ENCODE measurements around the gene SLC35E2B.
"Not testable (repeated sequence)": the region's sequence is repeated elsewhere in the genome, so short reads cannot be mapped to it uniquely, and the experiment has no call there.

SLC35E2B gene

DNA sequence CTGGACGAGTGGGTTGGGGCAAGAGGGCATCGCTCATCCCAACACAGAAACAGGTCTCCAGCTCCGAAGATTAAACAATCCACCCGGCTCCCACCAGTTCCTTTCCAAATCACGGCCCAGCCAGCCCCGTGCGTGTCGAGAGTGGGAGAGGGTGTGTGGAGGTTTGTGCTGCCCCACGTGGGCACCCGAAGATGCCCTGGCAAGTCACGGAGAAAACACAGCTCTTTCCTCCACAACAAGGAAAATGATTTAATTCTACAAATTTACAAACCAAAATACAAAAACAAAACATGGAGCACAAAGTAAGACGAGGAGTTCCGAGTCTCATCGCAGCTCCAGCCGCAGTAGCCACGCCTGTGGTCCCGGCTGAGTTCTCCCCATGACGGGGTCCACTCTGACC lies 9.9 kb upstream of the SLC35E2B start:
- DNase-seq, result not testable (repeated sequence)

DNA sequence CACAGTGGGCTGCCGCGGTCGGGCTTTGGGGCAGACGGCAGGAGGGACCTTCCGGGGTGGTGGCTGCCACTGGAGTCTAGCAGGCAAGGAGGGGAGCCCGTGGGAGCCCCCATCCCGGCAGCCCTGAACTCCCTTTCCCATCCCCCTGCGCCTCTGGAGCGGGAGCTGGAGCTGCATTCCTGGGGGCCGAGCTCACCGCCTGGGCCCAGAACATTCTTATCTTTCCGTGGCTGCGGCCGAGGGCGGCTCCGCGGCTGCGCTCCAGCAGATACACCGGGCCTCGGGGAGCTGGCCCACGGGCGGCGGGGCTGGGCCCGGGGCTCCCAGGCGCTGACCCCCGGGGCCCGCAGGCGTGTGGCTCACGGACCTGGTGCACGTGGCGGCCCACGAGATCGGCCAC lies 8.0 kb upstream of the SLC35E2B start:
- DNase-seq, result not testable (repeated sequence)

DNA sequence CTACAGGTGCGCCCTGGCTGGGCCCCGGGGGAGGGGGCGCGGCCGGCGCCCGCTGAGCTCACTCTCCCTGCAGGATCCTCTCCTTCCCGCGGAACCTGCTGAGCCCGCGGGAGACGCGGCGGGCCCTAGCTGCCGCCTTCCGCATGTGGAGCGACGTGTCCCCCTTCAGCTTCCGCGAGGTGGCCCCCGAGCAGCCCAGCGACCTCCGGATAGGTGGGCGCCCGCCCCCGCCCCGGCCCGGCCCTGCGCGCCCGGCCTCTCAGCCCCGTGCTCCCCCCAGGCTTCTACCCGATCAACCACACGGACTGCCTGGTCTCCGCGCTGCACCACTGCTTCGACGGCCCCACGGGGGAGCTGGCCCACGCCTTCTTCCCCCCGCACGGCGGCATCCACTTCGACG lies 7.5 kb upstream of the SLC35E2B start:
- DNase-seq, result not testable (repeated sequence)

GRCh38 chr1:1699061-1699460 lies 6.5 kb upstream of the SLC35E2B start:
- DNase-seq, result not testable (repeated sequence)

- not testable (repeated sequence) for DNase-seq
Measured at GRCh38 chr1:1697358-1698183, 5.0 kb upstream of the SLC35E2B start.

DNA sequence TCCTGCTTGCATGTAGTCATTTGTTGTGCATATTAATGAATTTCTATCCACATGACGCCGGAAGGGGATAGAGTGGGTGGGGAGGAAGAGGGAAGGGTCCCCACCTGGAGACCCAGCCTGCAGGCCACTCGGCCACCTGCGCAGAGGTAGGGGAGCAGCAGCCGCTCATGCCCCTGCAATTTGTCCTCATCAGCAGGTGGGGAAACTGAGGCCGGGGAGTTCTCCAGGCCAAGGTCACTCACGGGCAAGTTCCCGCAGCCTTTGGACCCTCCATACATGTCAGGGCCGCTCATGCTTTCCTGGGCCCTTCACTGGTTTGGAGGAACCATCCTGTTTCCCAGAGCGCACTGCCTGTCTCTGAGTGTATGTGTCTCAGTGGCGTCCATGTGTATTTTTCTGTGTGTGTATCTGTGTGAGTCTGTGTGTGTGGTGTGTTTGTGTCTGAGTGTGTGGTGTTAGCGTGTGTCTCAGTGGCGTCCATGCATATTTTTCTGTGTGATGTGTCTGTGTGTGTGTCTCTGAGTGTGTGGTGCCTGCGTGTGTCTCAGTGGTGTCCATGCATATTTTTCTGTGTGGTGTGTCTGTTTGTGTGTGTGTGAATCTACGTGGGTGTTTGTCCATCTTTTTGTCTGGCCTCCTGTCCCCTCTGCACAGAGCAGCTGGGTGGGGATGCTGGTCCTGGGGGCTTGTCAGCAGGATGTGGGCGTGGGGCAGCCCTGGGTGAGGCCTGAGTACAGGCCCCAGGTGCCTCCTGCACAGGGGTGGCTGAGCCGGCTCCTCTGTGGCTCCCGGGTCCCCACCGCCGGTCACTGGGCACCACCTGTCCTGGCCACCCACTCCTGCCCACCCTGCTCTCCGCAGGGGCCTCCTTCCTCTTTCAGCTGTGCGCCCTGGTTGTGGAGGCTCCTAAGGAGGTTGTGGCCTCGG lies 4.1 kb upstream of the SLC35E2B start:
- DNase-seq, result not testable (repeated sequence)

- DNase-seq, result not testable (repeated sequence)
Measured at GRCh38 chr1:1692324-1692713, 276 bp downstream of the SLC35E2B start.

DNA sequence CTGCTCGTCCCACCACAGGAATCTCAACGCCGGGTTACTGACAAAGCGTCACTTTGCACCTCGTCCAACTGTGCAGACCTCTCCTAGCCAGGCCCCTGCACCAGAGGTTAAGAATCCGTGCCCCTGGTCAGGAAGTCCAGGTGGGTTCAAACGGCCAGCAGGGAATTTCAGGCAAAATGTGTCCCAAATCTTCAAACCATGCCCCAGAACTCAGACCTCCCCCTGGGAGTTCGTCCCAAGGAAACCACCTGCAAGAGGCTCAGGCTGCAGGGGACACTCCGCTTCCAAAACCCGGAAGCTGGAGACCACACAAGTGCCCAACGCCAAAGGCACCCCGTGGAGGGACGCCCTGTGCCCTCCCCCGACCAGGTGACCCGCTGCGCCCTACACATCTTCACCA lies 1.2 kb downstream of the SLC35E2B start:
- not testable (repeated sequence) for DNase-seq

GRCh38 chr1:1689526-1689925 lies 3.1 kb downstream of the SLC35E2B start:
- not testable (repeated sequence) for DNase-seq

DNA sequence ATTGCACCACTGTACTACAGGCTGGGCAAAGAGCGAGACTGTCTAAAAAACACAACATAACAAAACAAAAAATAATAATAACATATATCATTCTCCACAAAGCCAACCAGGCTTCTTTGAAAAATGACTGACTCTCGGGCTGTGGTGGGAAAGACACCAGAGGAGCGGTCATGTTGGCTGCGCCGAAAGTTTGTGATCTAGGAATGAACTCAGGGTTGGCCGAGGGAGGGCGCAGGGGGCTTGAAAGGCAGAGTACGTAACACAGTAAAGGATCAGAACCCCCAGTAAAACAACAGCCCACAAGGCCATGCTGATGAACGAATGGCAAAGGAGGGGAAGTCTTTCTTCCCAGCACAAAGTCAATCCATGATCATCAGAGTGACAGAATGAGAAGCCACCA lies 4.7 kb downstream of the SLC35E2B start:
- DNase-seq, result no peak

- DNase-seq, result no peak
Measured at GRCh38 chr1:1684031-1684681, 8.4 kb downstream of the SLC35E2B start.

- DNase-seq, result no peak
Measured at GRCh38 chr1:1683104-1683905, 9.3 kb downstream of the SLC35E2B start.

DNA sequence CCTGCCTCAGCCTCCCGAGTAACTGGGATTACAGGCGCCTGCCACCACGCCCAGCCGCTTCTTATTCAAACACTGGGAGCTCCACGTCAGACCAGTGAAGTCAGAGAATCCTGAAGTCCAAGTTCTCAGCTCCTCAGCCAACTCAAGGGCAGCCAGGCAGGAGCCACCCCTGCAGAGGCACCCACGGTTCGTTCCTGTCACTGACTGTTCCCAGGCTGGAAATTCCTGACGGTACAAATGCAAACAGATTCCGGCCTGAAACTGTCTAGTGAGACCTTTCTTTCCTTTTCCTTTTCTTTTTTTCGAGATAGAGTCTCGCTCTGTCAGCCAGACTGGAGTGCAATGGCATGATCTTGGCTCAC lies 11.7 kb downstream of the SLC35E2B start:
- no peak for DNase-seq

DNA sequence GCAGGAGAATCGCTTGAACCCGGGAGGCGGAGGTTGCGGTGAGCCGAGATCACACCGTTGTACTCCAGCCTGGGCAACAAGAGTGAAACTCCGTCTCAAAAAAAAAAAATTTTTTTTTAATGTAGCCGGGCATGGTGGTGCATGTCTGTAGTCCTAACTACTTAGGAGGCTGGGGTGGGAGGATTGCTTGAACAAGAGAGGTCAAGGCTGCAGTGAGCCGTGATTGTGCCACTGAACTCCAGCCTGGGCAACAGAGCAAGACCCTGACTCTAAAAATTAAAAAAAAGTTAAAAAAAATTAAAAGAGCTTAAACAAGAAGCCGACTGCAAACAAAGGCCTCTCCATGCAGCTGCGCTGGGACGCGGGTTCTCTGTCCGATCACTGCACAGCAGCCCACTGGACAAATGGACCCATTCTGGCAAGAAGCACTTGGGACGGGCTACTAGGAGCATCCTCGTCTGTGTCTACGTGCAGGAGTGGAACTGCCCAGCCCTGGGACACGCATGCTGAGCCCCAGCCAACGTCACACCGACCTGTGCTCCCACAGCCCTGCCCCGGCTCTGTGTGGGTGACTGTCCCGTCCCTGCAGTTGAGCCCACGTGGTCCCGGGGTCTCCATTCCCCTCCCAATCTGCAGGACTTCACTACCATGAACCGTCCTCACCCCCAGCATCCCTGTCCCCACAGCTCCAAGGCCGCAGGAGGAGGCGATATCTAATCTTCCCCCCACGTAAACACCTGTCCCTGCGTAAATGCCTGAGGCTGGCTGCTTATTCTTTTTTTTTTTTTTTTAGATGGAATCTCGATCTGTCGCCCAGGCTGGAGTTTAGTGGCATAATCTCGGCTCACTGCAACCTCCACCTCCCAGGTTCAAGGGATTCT lies 12.3 kb downstream of the SLC35E2B start:
- DNase-seq, result no peak

DNA sequence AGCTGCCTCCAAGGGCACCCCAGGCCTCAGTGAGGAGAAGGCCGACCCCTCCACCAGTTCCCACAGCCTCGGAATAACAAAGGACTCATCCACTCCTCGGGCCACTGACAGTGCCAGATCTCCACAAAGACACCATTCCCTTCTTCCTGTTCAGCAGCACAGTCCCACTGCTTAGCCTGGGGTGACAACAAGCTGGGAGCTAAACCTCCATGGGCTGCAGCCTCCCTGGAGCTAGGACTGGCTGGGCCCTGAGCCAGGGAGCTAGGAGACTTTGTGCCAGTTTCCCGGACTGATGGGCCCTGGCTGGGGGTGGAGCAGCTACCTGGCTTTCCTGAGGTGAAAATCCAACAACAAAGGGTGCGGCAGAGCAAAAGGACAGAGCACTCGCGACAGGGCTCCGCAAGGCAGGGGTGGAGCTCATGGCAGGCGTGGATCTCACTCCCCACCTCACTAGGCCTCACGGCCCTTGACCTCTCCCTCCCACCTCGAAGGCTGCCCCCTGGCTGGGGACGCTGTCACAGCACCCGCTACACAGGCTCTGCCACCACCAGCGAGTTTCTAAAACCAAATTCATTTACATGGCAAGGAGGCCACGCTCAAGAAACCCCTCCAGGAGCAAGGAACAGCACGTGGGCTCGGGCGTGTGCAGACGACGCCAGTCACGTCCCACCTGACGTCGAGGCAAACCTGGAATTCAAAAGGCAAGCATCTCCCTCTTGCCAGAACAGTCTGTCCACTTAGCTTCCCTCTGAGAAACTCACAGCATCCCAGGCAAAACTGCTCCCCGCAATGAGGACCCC lies 13.8 kb downstream of the SLC35E2B start:
- DNase-seq, result peak; percentile 40

DNA sequence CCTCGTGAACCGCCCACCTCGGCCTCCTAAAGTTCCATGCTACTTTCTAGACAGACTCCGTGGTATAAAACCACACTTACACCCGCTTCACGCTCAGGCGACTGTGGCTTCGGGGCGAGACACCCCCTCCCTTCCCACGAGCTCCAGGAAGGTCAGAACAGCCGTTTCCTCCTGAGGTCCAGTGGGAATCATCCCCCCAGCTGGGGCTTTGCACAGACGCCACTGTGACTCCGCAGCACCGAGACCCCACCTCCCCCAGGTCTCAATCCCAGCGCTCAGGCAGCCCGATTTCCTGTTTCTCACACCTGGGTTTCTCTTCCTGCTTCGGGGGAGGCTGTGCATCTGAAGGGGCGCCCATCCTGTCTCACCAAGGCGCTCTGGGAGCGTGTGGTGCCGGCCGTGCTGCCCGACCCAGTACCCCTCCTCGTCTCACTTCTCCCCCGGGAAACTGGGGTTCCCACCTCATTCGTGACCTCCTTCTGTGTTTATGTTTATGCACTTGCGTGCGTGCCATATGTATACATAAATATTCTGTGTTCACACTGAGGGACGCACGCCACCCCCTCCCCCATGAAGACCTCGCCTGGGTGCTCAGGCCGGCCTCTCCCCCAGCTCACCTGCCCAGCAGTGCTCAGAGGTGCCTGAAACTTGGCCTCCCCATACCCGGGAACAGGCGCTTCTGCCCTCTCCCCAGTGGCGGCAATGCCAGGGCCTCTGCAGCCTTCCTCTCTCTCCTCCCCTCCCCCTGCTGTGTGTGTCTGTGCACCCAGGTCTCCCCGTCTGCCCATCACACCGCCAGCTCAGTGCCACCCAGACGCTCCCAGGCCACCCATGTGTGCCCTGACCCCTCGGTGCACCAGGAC lies 14.6 kb downstream of the SLC35E2B start:
- peak; percentile 37 for DNase-seq

GRCh38 chr1:1676087-1676486 lies 16.5 kb downstream of the SLC35E2B start:
- DNase-seq, result not testable (repeated sequence)

GRCh38 chr1:1675218-1675617 lies 17.4 kb downstream of the SLC35E2B start:
- not testable (repeated sequence) for DNase-seq

DNA sequence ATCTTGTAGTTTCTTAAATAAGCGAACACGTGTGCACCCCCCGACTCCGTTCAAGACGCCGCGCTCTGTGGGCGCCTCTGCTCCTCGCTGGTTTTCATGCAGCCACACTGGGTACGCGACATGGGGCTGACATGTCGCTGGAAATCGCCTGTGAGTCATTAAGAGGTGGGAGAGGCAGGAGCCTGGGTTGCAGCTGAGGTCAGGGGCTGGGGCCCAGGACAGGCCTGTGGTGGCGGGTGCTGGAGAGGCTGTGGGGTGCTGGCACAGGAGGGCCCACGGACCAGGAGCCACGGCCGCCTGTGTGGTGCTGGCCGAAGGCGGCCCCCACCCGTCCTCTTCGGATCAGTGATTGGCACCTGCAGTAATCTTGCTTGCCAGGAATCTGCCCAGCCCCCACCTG lies 17.8 kb downstream of the SLC35E2B start:
- DNase-seq, result not testable (repeated sequence)
